ENCODE results near the gene ALG3. TPM values are rescaled to one million over a fixed set of nuclear protein-coding genes. Genes with fewer than 3 reads are reported as not detected.

ALG3 gene
- total RNA-seq, 1 donor from 2014 or later, result 34.0 TPM

- no peaks in the 10 kb centered on the region for H3K9me3 Mint-ChIP-seq
- TF ChIP-seq CTCF (IDR thresholded peaks at IDR 0.05), result no peak
- ChIA-PET CTCF (interaction anchor here (0.8 to 2.9 kb wide), 2 partner anchors 11 to 343 kb away, joined by 4 to 12 read pairs; no protein-coding TSS in a partner anchor), POLR2A (interaction anchor here (1.1 kb wide), 1 partner anchor 9 kb away, joined by 4 read pairs; no protein-coding TSS in a partner anchor)
- H3K4me3 Mint-ChIP-seq, result no peak overlapping the region
- intact Hi-C loops (cut with micrococcal nuclease), result no loop called here
- no peak for ATAC-seq (ENCODE audit: low read depth)
- no peaks in the 10 kb centered on the region for H3K4me1 Mint-ChIP-seq
- H3K36me3 Mint-ChIP-seq (ENCODE audit: low read depth), result peaks cover 15% of the 10 kb centered on the region
- no peak overlapping the region for H3K27ac Mint-ChIP-seq
- peaks cover 3% of the 10 kb centered on the region for H3K27me3 Mint-ChIP-seq
- no peak for DNase-seq
Observed at GRCh38 chr3:184238246-184238818, 10.4 kb downstream of the ALG3 start.

GRCh38 chr3:184237807-184238206, 11.0 kb downstream of the ALG3 start:
- Mint-ChIP-seq H3K4me1 (no peaks in the 10 kb centered on the region), H3K4me3 (no peak overlapping the region), H3K36me3 (ENCODE audit: low read depth) (peaks cover 10% of the 10 kb centered on the region), H3K9me3 (no peaks in the 10 kb centered on the region), H3K27ac (no peak overlapping the region), H3K27me3 (peaks cover 6% of the 10 kb centered on the region)
- CTCF ChIA-PET, result interaction anchor here (0.8 to 2.9 kb wide), 2 partner anchors 11 to 342 kb away, joined by 4 to 12 read pairs; no protein-coding TSS in a partner anchor
- POLR2A ChIA-PET, result interaction anchor here (1.1 kb wide), 1 partner anchor 10 kb away, joined by 4 read pairs; no protein-coding TSS in a partner anchor
- intact Hi-C loops (cut with micrococcal nuclease), result no loop called here
- ATAC-seq (ENCODE audit: low read depth), result no peak
- no peak for TF ChIP-seq CTCF (IDR thresholded peaks at IDR 0.05)
- no peak for DNase-seq

GRCh38 chr3:184237211-184237610, 11.6 kb downstream of the ALG3 start:
- ChIA-PET POLR2A (interaction anchor here (1.1 kb wide), 1 partner anchor 10 kb away, joined by 4 read pairs; no protein-coding TSS in a partner anchor), CTCF (interaction anchor here (0.9 to 2.9 kb wide), 2 partner anchors 10 to 340 kb away, joined by 3 to 12 read pairs; no protein-coding TSS in a partner anchor)
- intact Hi-C loops (cut with micrococcal nuclease), result no loop called here
- DNase-seq (no peak), ATAC-seq (ENCODE audit: low read depth) (no peak)
- Mint-ChIP-seq H3K4me1 (no peaks in the 10 kb centered on the region), H3K4me3 (no peak overlapping the region), H3K27ac (no peak overlapping the region), H3K36me3 (ENCODE audit: low read depth) (peaks cover 4% of the 10 kb centered on the region), H3K9me3 (no peaks in the 10 kb centered on the region), H3K27me3 (peaks cover 12% of the 10 kb centered on the region)
- no peak for TF ChIP-seq CTCF (IDR thresholded peaks at IDR 0.05)

- Mint-ChIP-seq H3K9me3 (no peaks in the 10 kb centered on the region), H3K4me3 (no peak overlapping the region), H3K4me1 (peaks cover 2% of the 10 kb centered on the region), H3K36me3 (ENCODE audit: low read depth) (no peaks in the 10 kb centered on the region), H3K27ac (no peak overlapping the region), H3K27me3 (peaks cover 18% of the 10 kb centered on the region)
- ChIA-PET POLR2A (no interaction called here), CTCF (interaction anchor here (0.9 to 2.9 kb wide), 2 partner anchors 10 to 340 kb away, joined by 3 to 12 read pairs; no protein-coding TSS in a partner anchor)
- DNase-seq (no peak), ATAC-seq (ENCODE audit: low read depth) (no peak)
- intact Hi-C loops (cut with micrococcal nuclease), result no loop called here
- TF ChIP-seq CTCF (IDR thresholded peaks at IDR 0.05), result no peak
Observed at GRCh38 chr3:184236636-184237035, 12.1 kb downstream of the ALG3 start.

- ATAC-seq (ENCODE audit: low read depth), result no peak
- no peaks in the 10 kb centered on the region for H3K36me3 Mint-ChIP-seq (ENCODE audit: low read depth)
- DNase-seq, result no peak
- H3K27me3 Mint-ChIP-seq, result peaks cover 24% of the 10 kb centered on the region
- CTCF ChIA-PET, result interaction anchor here (2.9 kb wide), 1 partner anchor 9 kb away, joined by 12 read pairs; no protein-coding TSS in a partner anchor
- POLR2A ChIA-PET, result no interaction called here
- H3K4me3 Mint-ChIP-seq, result no peak overlapping the region
- H3K4me1 Mint-ChIP-seq, result peaks cover 8% of the 10 kb centered on the region
- intact Hi-C loops (cut with micrococcal nuclease), result no loop called here
- TF ChIP-seq CTCF (IDR thresholded peaks at IDR 0.05), result no peak
- no peak overlapping the region for H3K27ac Mint-ChIP-seq
- H3K9me3 Mint-ChIP-seq, result no peaks in the 10 kb centered on the region
Observed at GRCh38 chr3:184236033-184236410, 12.7 kb downstream of the ALG3 start.

Measured in activated B cell treated with CpG ODN at 0.5 μM for 24 hours (primary cell).